ENCODE measurements around the gene PAGR1. TPM values are rescaled to one million over a fixed set of nuclear protein-coding genes. Genes with fewer than 3 reads are reported as not detected.

PAGR1 gene
- total and polyA plus RNA-seq, 10 of the 15 experiments (the other 5 are each of a cell fraction or from before 2014, with no cell fraction given) = 1.1 to 57.7 (median 23.4) TPM

DNA sequence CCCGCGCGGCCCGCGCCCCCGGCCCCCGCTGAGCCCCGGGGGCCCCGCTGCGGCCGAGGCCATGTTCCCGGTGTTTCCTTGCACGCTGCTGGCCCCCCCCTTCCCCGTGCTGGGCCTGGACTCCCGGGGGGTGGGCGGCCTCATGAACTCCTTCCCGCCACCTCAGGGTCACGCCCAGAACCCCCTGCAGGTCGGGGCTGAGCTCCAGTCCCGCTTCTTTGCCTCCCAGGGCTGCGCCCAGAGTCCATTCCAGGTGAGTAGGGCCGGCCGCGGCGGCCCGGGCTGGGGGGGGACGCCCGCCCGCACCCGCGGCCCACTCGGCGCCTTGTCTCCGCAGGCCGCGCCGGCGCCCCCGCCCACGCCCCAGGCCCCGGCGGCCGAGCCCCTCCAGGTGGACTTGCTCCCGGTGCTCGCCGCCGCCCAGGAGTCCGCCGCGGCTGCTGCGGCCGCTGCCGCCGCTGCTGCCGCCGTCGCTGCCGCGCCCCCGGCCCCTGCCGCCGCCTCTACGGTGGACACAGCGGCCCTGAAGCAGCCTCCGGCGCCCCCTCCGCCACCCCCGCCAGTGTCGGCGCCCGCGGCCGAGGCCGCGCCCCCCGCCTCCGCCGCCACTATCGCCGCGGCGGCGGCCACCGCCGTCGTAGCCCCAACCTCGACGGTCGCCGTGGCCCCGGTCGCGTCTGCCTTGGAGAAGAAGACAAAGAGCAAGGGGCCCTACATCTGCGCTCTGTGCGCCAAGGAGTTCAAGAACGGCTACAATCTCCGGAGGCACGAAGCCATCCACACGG, 9.1 kb upstream of the PAGR1 start (continued):
- no peak for TF ChIP-seq CTCF (IDR thresholded peaks at IDR 0.05 in 2 of 3, conservative IDR thresholded peaks at IDR 0.05 in 1 of 3; ENCODE audit: control insufficient read depth in 2 of 3, extremely low read depth in 1 of 3, insufficient read depth in 1 of 3, low read depth in 3 of 3, low read length in 3 of 3)
- no peak for TF ChIP-seq YBX1 (IDR thresholded peaks at IDR 0.05)
- no peak for TF ChIP-seq SP1 (IDR thresholded peaks at IDR 0.05; ENCODE audit: low read depth, low read length)
- no peak for TF ChIP-seq NFIC (IDR thresholded peaks at IDR 0.05; ENCODE audit: low read depth, low read length)
- TF ChIP-seq CBX5 (IDR thresholded peaks at IDR 0.05; ENCODE audit: low read depth) = no peak
- TF ChIP-seq MYB (IDR thresholded peaks at IDR 0.05; ENCODE audit: borderline replicate concordance, low read depth, low read length) = no peak
- TF ChIP-seq TCF12 (IDR thresholded peaks at IDR 0.05; ENCODE audit: low read depth, low read length) = no peak
- no peak for TF ChIP-seq MTA3 (IDR thresholded peaks at IDR 0.05; ENCODE audit: borderline replicate concordance, low read length)
- TF ChIP-seq TBL1XR1 (IDR thresholded peaks at IDR 0.05; ENCODE audit: low read depth, low read length) = no peak
- no peak for TF ChIP-seq ELK1 (IDR thresholded peaks at IDR 0.05; ENCODE audit: low read depth, low read length)
- no peak for TF ChIP-seq SRF (IDR thresholded peaks at IDR 0.05; ENCODE audit: low read depth in 2 of 2, low read length in 2 of 2)
- peak in 1 of 2 experiments; percentile 34; a peak in 1 of 4 replicates for TF ChIP-seq BHLHE40 (IDR thresholded peaks at IDR 0.05; ENCODE audit: borderline replicate concordance in 1 of 2, low read depth in 2 of 2, low read length in 1 of 2)
- peak; percentile 76 for TF ChIP-seq POLR2A (IDR thresholded peaks at IDR 0.05; ENCODE audit: low read depth, low read length)
- TF ChIP-seq BMI1 (IDR thresholded peaks at IDR 0.05; ENCODE audit: borderline replicate concordance) = no peak
- TF ChIP-seq PRDM15 (CRISPR knock-in tag; IDR thresholded peaks at IDR 0.05) = no peak
- TF ChIP-seq SREBF1 (IDR thresholded peaks at IDR 0.05; ENCODE audit: low read length) = no peak
- TF ChIP-seq RFX5 (IDR thresholded peaks at IDR 0.05; ENCODE audit: low read depth, low read length) = no peak
- no peak for TF ChIP-seq STAT3 (IDR thresholded peaks at IDR 0.05; ENCODE audit: low read depth, low read length)
- no peak for TF ChIP-seq NR2C2 (IDR thresholded peaks at IDR 0.05; ENCODE audit: borderline replicate concordance, control insufficient read depth, insufficient read length, low read depth)
- TF ChIP-seq CEBPZ (IDR thresholded peaks at IDR 0.05; ENCODE audit: low read depth, low read length) = no peak
- no peak for TF ChIP-seq JUND (IDR thresholded peaks at IDR 0.05; ENCODE audit: low read depth, low read length)
